LHCN-M2 (cell line): ENCODE data around the gene GNA14. TPM values are rescaled to one million over a fixed set of nuclear protein-coding genes. Genes with fewer than 3 reads are reported as not detected.
"Not testable (repeated sequence)": the region's sequence is repeated elsewhere in the genome, so short reads cannot be mapped to it uniquely, and the experiment has no call there.

Experiments
- DNase-seq: peaks from one replicate; pipeline ENCODE4 v3.0.0-alpha.2; 2012; ENCODE audit warnings: low read depth
- polyA plus RNA-seq: library from polyadenylated mRNA; unstranded; fragments of >200 nt; gene quantifications from one replicate; pipeline ENCODE4 v1.2.1, GENCODE V29; 2012; ENCODE audit warnings: missing spikeins
- total RNA-seq: library from RNA; depleted of rRNA; stranded (reverse); fragments of >200 nt; gene quantifications from 2 replicates; pipeline ENCODE4 v1.2.3, GENCODE V29; 2014; rRNA removed

The GNA14 gene
- not detected in 2 replicates for total RNA-seq
- polyA plus RNA-seq, result 0.07 TPM

- no peak for DNase-seq
Observed at GRCh38 chr9:77648234-77649108, at the start of gene GNA14. Gene GNA14, minus strand, starts transcription at chr9:77648322. Its CDS starts 529 bp downstream, at chr9:77647793.

- DNase-seq, result no peak
Observed at GRCh38 chr9:77697238-77697984, 49.3 kb upstream of the GNA14 start.

- not testable (repeated sequence) for DNase-seq
Observed at GRCh38 chr9:77690723-77691122, 42.6 kb upstream of the GNA14 start.

- not testable (repeated sequence) for DNase-seq
Observed at GRCh38 chr9:77690119-77690518, 42.0 kb upstream of the GNA14 start.

- DNase-seq, result not testable (repeated sequence)
Observed at GRCh38 chr9:77687737-77688136, 39.6 kb upstream of the GNA14 start.

- DNase-seq, result no peak
Observed at GRCh38 chr9:77680581-77680980, 32.5 kb upstream of the GNA14 start.

- no peak for DNase-seq
Observed at GRCh38 chr9:77679661-77680368, 31.7 kb upstream of the GNA14 start.

- no peak for DNase-seq
Observed at GRCh38 chr9:77679088-77679487, 31.0 kb upstream of the GNA14 start.

- DNase-seq, result no peak
Observed at GRCh38 chr9:77677957-77678535, 29.9 kb upstream of the GNA14 start.

- DNase-seq, result no peak
Observed at GRCh38 chr9:77677397-77677796, 29.3 kb upstream of the GNA14 start.

- no peak for DNase-seq
Observed at GRCh38 chr9:77673941-77674791, 26.0 kb upstream of the GNA14 start.

- DNase-seq, result no peak
Observed at GRCh38 chr9:77672183-77672582, 24.1 kb upstream of the GNA14 start.

GRCh38 chr9:77667151-77667550, 19.0 kb upstream of the GNA14 start:
- DNase-seq, result no peak

GRCh38 chr9:77663754-77664153, 15.6 kb upstream of the GNA14 start:
- DNase-seq, result peak; percentile 54

- no peak for DNase-seq
Observed at GRCh38 chr9:77661566-77662085, 13.5 kb upstream of the GNA14 start.

- no peak for DNase-seq
Observed at GRCh38 chr9:77659926-77660325, 11.8 kb upstream of the GNA14 start.

GRCh38 chr9:77651203-77651602, 3.1 kb upstream of the GNA14 start:
- DNase-seq, result no peak

GRCh38 chr9:77649109-77649812, 1.1 kb upstream of the GNA14 start:
- peak; percentile 32 for DNase-seq
